SK-N-SH treated with all-trans-retinoic acid at 6 μM for 48 hours (cell line): Measurements from ENCODE around the gene LPAR3.

Source experiments
- ATAC-seq: fragments of 200-7000 bp; cut with Tn5 transposase; 3 replicates; pipeline ENCODE4 v1.9.1; 2020; ENCODE audit warnings: mild to moderate bottlenecking, moderate library complexity
- CREB5 ChIP-seq: fragments of 250-450 bp; sonication (Bioruptor Pico); IDR thresholded peaks from 2 replicates; pipeline ENCODE4 v1.5.1; 2020; ENCODE audit warnings: low read depth, mild to moderate bottlenecking, moderate library complexity
- CSDC2 ChIP-seq: fragments of 250-450 bp; sonication (Bioruptor Pico); IDR thresholded peaks from 2 replicates; pipeline ENCODE4 v1.5.0; 2020; ENCODE audit warnings: mild to moderate bottlenecking, moderate library complexity
- CSRNP3 ChIP-seq: fragments of 250-450 bp; sonication (Bioruptor Pico); IDR thresholded peaks from 2 replicates; pipeline ENCODE4 v1.5.1; 2021; ENCODE audit warnings: mild to moderate bottlenecking, moderate library complexity
- ESRRG ChIP-seq: fragments of 250-450 bp; sonication (Bioruptor Pico); IDR thresholded peaks from 2 replicates; pipeline ENCODE4 v1.6.1; 2021; ENCODE audit warnings: mild to moderate bottlenecking
- GLIS3 ChIP-seq: fragments of 250-450 bp; sonication (Bioruptor Pico); IDR thresholded peaks from 2 replicates; pipeline ENCODE4 v1.5.0; 2020; ENCODE audit warnings: mild to moderate bottlenecking, moderate library complexity
- ISL1 ChIP-seq: fragments of 250-450 bp; sonication (Bioruptor Pico); IDR thresholded peaks from 2 replicates; pipeline ENCODE4 v2.1.2; 2022; ENCODE audit warnings: mild to moderate bottlenecking, moderate library complexity
- OSR1 ChIP-seq: fragments of 250-450 bp; sonication (Bioruptor Pico); IDR thresholded peaks from 2 replicates; pipeline ENCODE4 v1.8.0; 2022; ENCODE audit warnings: moderate library complexity, mild to moderate bottlenecking, inconsistent platforms
- PATZ1 ChIP-seq: fragments of 250-450 bp; sonication (Bioruptor Pico); IDR thresholded peaks from 2 replicates; pipeline ENCODE4 v1.8.0; 2020; ENCODE audit warnings: mild to moderate bottlenecking, moderate library complexity, borderline replicate concordance
- PPARA ChIP-seq: fragments of 250-450 bp; sonication (Bioruptor Pico); IDR thresholded peaks from 2 replicates; pipeline ENCODE4 v1.5.0; 2020; ENCODE audit warnings: mild to moderate bottlenecking, borderline replicate concordance
- RARB ChIP-seq: fragments of 250-450 bp; sonication (Bioruptor Pico); IDR thresholded peaks from 2 replicates; pipeline ENCODE4 v1.8.0; 2021; ENCODE audit warnings: mild to moderate bottlenecking, moderate library complexity
- SNAI2 ChIP-seq: fragments of 250-450 bp; sonication (Bioruptor Pico); IDR thresholded peaks from 2 replicates; pipeline ENCODE4 v1.5.0; 2020; ENCODE audit warnings: mild to moderate bottlenecking, moderate library complexity
- TCF4 ChIP-seq: fragments of 250-450 bp; sonication (Bioruptor Pico); IDR thresholded peaks from 2 replicates; pipeline ENCODE4 v1.8.0; 2021; ENCODE audit warnings: mild to moderate bottlenecking, moderate library complexity, borderline replicate concordance
- TOX ChIP-seq: fragments of 250-450 bp; sonication (Bioruptor Pico); IDR thresholded peaks from 2 replicates; pipeline ENCODE4 v1.8.0; 2021; ENCODE audit warnings: mild to moderate bottlenecking, moderate library complexity, borderline replicate concordance
- ZC3H10 ChIP-seq: fragments of 250-450 bp; sonication (Bioruptor Pico); IDR thresholded peaks from 2 replicates; pipeline ENCODE4 v1.5.1; 2021; ENCODE audit warnings: mild to moderate bottlenecking, moderate library complexity
- ZFP3 ChIP-seq: fragments of 250-450 bp; sonication (Bioruptor Pico); IDR thresholded peaks from 2 replicates; pipeline ENCODE4 v1.5.0; 2020; ENCODE audit warnings: mild to moderate bottlenecking, moderate library complexity
- ZFP30 ChIP-seq: fragments of 450-650 bp; formaldehyde crosslinking; IDR thresholded peaks from 2 replicates; pipeline ENCODE4 v1.5.0; 2022; ENCODE audit warnings: mild to moderate bottlenecking, moderate library complexity
- ZNF565 ChIP-seq: fragments of 450-650 bp; formaldehyde crosslinking; conservative IDR thresholded peaks from 2 replicates; pipeline ENCODE4 v1.5.0; 2020; ENCODE audit warnings: low read depth, mild to moderate bottlenecking, moderate library complexity
- ZNF70 ChIP-seq: fragments of 450-650 bp; formaldehyde crosslinking; IDR thresholded peaks from 2 replicates; pipeline ENCODE4 v1.5.0; 2020; ENCODE audit warnings: mild to moderate bottlenecking, moderate library complexity
- ZNF8 ChIP-seq: fragments of 450-650 bp; formaldehyde crosslinking; IDR thresholded peaks from 2 replicates; pipeline ENCODE4 v1.5.0; 2020; ENCODE audit warnings: mild to moderate bottlenecking, moderate library complexity
- TF ChIP-seq, protein P1 (sequence below): fragments of 250-450 bp; sonication (Bioruptor Pico); IDR thresholded peaks from 2 replicates; pipeline ENCODE4 v1.5.0; 2020; ENCODE audit warnings: mild to moderate bottlenecking, moderate library complexity
- TF ChIP-seq, protein P2 (sequence below): fragments of 250-450 bp; sonication (Bioruptor Pico); IDR thresholded peaks from 2 replicates; pipeline ENCODE4 v1.8.0; 2021; ENCODE audit warnings: low read depth, mild to moderate bottlenecking, moderate library complexity, borderline replicate concordance

The LPAR3 gene

GRCh38 chr1:84889437-84889836 is 3.6 kb downstream of the LPAR3 start:
- no peak for TF ChIP-seq RARB
- TF ChIP-seq, protein P1, sequence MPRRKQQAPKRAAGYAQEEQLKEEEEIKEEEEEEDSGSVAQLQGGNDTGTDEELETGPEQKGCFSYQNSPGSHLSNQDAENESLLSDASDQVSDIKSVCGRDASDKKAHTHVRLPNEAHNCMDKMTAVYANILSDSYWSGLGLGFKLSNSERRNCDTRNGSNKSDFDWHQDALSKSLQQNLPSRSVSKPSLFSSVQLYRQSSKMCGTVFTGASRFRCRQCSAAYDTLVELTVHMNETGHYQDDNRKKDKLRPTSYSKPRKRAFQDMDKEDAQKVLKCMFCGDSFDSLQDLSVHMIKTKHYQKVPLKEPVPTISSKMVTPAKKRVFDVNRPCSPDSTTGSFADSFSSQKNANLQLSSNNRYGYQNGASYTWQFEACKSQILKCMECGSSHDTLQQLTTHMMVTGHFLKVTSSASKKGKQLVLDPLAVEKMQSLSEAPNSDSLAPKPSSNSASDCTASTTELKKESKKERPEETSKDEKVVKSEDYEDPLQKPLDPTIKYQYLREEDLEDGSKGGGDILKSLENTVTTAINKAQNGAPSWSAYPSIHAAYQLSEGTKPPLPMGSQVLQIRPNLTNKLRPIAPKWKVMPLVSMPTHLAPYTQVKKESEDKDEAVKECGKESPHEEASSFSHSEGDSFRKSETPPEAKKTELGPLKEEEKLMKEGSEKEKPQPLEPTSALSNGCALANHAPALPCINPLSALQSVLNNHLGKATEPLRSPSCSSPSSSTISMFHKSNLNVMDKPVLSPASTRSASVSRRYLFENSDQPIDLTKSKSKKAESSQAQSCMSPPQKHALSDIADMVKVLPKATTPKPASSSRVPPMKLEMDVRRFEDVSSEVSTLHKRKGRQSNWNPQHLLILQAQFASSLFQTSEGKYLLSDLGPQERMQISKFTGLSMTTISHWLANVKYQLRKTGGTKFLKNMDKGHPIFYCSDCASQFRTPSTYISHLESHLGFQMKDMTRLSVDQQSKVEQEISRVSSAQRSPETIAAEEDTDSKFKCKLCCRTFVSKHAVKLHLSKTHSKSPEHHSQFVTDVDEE: no peak
- no peak for TF ChIP-seq ZNF565 (CRISPR knock-in tag)
- no peak for TF ChIP-seq CSRNP3 (CRISPR knock-in tag)
- TF ChIP-seq ZFP3: no peak
- TF ChIP-seq TCF4 (CRISPR knock-in tag): no peak
- TF ChIP-seq PPARA: no peak
- TF ChIP-seq ZC3H10: no peak
- no peak for TF ChIP-seq SNAI2
- TF ChIP-seq CREB5: no peak
- TF ChIP-seq OSR1: no peak
- ATAC-seq: no peak

DNA sequence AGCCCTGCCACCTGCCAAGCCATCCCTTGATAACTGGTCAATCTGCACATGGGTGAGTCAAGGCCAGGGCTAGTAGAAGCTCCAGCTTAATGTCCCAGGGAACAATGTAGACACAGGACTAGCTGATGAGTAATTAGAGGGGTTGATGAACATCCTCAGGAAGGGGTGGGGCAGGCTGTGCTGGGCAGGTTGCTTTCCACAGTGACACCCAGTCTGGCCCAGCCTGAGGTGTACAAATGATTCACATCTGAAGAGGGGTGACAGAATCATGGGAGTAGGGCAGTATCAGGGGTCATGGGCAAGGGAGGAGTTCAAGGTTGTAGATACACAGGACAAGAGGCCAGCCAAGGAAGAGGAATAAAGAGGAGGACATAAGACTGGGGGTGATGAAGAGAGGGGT is 4.3 kb downstream of the LPAR3 start:
- TF ChIP-seq SNAI2 (no peak), PPARA (no peak), PATZ1 (no peak), TCF4 (CRISPR knock-in tag) (no peak), ZFP30 (no peak), ZFP3 (no peak), ZNF8 (CRISPR knock-in tag) (no peak), CSDC2 (no peak), CREB5 (no peak), ZNF70 (CRISPR knock-in tag) (no peak), TOX (CRISPR knock-in tag) (no peak)
- TF ChIP-seq, protein P2, sequence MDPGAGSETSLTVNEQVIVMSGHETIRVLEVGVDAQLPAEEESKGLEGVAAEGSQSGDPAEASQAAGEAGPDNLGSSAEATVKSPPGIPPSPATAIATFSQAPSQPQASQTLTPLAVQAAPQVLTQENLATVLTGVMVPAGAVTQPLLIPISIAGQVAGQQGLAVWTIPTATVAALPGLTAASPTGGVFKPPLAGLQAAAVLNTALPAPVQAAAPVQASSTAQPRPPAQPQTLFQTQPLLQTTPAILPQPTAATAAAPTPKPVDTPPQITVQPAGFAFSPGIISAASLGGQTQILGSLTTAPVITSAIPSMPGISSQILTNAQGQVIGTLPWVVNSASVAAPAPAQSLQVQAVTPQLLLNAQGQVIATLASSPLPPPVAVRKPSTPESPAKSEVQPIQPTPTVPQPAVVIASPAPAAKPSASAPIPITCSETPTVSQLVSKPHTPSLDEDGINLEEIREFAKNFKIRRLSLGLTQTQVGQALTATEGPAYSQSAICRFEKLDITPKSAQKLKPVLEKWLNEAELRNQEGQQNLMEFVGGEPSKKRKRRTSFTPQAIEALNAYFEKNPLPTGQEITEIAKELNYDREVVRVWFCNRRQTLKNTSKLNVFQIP (CRISPR knock-in tag): no peak
- ATAC-seq: no peak

- no peak for ATAC-seq
- TF ChIP-seq TCF4 (CRISPR knock-in tag): no peak
- TF ChIP-seq OSR1: no peak
- no peak for TF ChIP-seq CREB5
- no peak for TF ChIP-seq ZFP30
- no peak for TF ChIP-seq GLIS3 (CRISPR knock-in tag)
- no peak for TF ChIP-seq ZNF70 (CRISPR knock-in tag)
- no peak for TF ChIP-seq ESRRG
- TF ChIP-seq, protein P1: no peak
- TF ChIP-seq PPARA: no peak
- no peak for TF ChIP-seq ZC3H10
- no peak for TF ChIP-seq ZFP3
- no peak for TF ChIP-seq SNAI2
- no peak for TF ChIP-seq TOX (CRISPR knock-in tag)
- TF ChIP-seq ISL1 (CRISPR knock-in tag): no peak
- TF ChIP-seq RARB: no peak
- no peak for TF ChIP-seq ZNF565 (CRISPR knock-in tag)
Observed at GRCh38 chr1:84887261-84887934, 5.6 kb downstream of the LPAR3 start.
